Endothelial cell of umbilical vein (primary cell): Measurements from ENCODE around the gene SIAH1. TPM values are rescaled to one million over a fixed set of nuclear protein-coding genes. Genes with fewer than 3 reads are reported as not detected.

Experiments
- BruUV-seq: library from RNA; stranded (reverse); fragments of 400-500 nt; replicated peaks from 2 replicates; lab custom pipeline; 2021; lab: Mats Ljungman, UMichigan
- CTCF ChIA-PET: fragments of 300-600, 350-600 bp; sonication (Branson Sonifier 250); formaldehyde crosslinking; loops from one replicate; lab custom pipeline; 2021; ENCODE audit warnings: antibody characterized with exemption, inconsistent platforms; lab: Charles Lee
- POLR2A ChIA-PET: fragments of 300-600, 350-600 bp; sonication (Branson Sonifier 250); formaldehyde crosslinking; loops from one replicate; lab custom pipeline; 2021; ENCODE audit warnings: antibody characterized with exemption, inconsistent platforms; lab: Charles Lee
- DNase-seq: peaks from one replicate; pipeline ENCODE4 v3.0.0-alpha.2; 2011; ENCODE audit warnings: low read depth, low spot score
- FAIRE-seq: peaks from 2 replicates; lab custom pipeline; 2011; peaks lifted over from hg19 to GRCh38; lab: Jason Lieb, UNC
- H2AFZ ChIP-seq: 2 replicates; pipeline ENCODE4 v1.6.0; 2012; ENCODE audit warnings: low read depth, low read length, control low read depth, inconsistent platforms
- H3K27ac ChIP-seq: 2 replicates; pipeline ENCODE4 v1.5.1; 2011; ENCODE audit warnings: low read depth, mild to moderate bottlenecking, control low read depth, low read length, moderate library complexity; ENCODE audit not compliant: insufficient read depth
- H3K27me3 ChIP-seq, 2 experiments: 2 replicates each; pipeline versions ENCODE4 v1.6.0 to v1.6.1; 2011; ENCODE audit warnings: low read length in 2 of 2, mixed read lengths in 1 of 2; ENCODE audit not compliant: control insufficient read depth in 2 of 2, insufficient read depth in 2 of 2
- H3K36me3 ChIP-seq, 2 experiments: 2 replicates in 1 of 2; 3 replicates in 1 of 2; pipeline ENCODE4 v1.5.1; 2011; ENCODE audit warnings: low read length in 2 of 2, mild to moderate bottlenecking in 1 of 2, moderate library complexity in 1 of 2; ENCODE audit not compliant: control insufficient read depth in 2 of 2, insufficient read depth in 2 of 2; ENCODE audit errors: extremely low read depth in 1 of 2
- H3K4me1 ChIP-seq: 3 replicates; pipeline ENCODE4 v1.5.1; 2011; ENCODE audit warnings: mild to moderate bottlenecking, low read length; ENCODE audit not compliant: control insufficient read depth, insufficient read depth; ENCODE audit errors: extremely low read depth
- H3K4me2 ChIP-seq: 2 replicates; pipeline ENCODE4 v1.6.1; 2011; ENCODE audit warnings: low read length, control low read depth, mixed read lengths; ENCODE audit not compliant: insufficient read depth
- H3K4me3 ChIP-seq, 3 experiments: fragments of 200-600 bp in 1 of 3; sonication (generic), shearing (Covaris generic) in 1 of 3; replicated peaks in 1 of 3; 2 replicates each; pipeline ENCODE4 v1.5.1; 2011 to 2016; ENCODE audit warnings: control low read depth in 3 of 3, low read length in 3 of 3, mild to moderate bottlenecking in 2 of 3, inconsistent platforms in 1 of 3, low read depth in 1 of 3, moderate library complexity in 1 of 3; ENCODE audit not compliant: insufficient read depth in 1 of 3
- H3K79me2 ChIP-seq: 2 replicates; pipeline ENCODE4 v1.6.0; 2012; ENCODE audit warnings: low read length, inconsistent platforms; ENCODE audit not compliant: control insufficient read depth, insufficient read depth
- H3K9ac ChIP-seq: replicated peaks from 2 replicates; pipeline ENCODE3; 2011; ENCODE audit warnings: low read length, control low read depth; ENCODE audit not compliant: insufficient read depth; ENCODE audit errors: extremely low read depth
- H3K9me1 ChIP-seq: replicated peaks from 3 replicates; pipeline ENCODE4 v1.6.0; 2011; ENCODE audit warnings: mild to moderate bottlenecking, low read length; ENCODE audit not compliant: control insufficient read depth, insufficient read depth; ENCODE audit errors: extremely low read depth
- H3K9me3 ChIP-seq: replicated peaks from 2 replicates; pipeline ENCODE4 v1.5.1; 2012; ENCODE audit warnings: low read length, inconsistent platforms; ENCODE audit not compliant: control insufficient read depth, insufficient read depth
- H4K20me1 ChIP-seq: replicated peaks from 2 replicates; pipeline ENCODE3; 2011; ENCODE audit warnings: mild to moderate bottlenecking, low read length; ENCODE audit not compliant: control insufficient read depth, insufficient read depth; ENCODE audit errors: extremely low read depth
- CTCF ChIP-seq, 2 donors: IDR thresholded peaks; 1 replicate in 1 of 2; 2 replicates in 1 of 2; pipeline ENCODE4 v1.5.1; 2011; ENCODE audit warnings: low read length in 2 of 2, mild to moderate bottlenecking in 2 of 2, moderate library complexity in 2 of 2, control low read depth in 1 of 2, inconsistent platforms in 1 of 2, low read depth in 1 of 2; ENCODE audit not compliant: insufficient read depth in 1 of 2; ENCODE audit errors: extremely low read depth in 1 of 2
- EZH2 ChIP-seq: IDR thresholded peaks from 2 replicates; pipeline ENCODE4 v1.6.1; 2012; ENCODE audit warnings: borderline replicate concordance, low read depth, mild to moderate bottlenecking, moderate library complexity, low read length, inconsistent platforms; ENCODE audit not compliant: severe bottlenecking
- FOS ChIP-seq: IDR thresholded peaks from 2 replicates; pipeline ENCODE4 v1.6.1; 2011; ENCODE audit warnings: mild to moderate bottlenecking, low read length, moderate library complexity, borderline replicate concordance; ENCODE audit not compliant: insufficient read depth
- GATA2 ChIP-seq: IDR thresholded peaks from 2 replicates; pipeline ENCODE4 v1.7.0; 2011; ENCODE audit warnings: low read depth, mild to moderate bottlenecking, moderate library complexity, mixed read lengths, low read length; ENCODE audit not compliant: insufficient read length, insufficient read depth
- MYC ChIP-seq: IDR thresholded peaks from one replicate; pipeline ENCODE4 v1.6.1; 2011; ENCODE audit warnings: mild to moderate bottlenecking, low read depth, low read length
- POLR2AphosphoS5 ChIP-seq: IDR thresholded peaks from 2 replicates; pipeline ENCODE4 v1.6.1; 2012; ENCODE audit warnings: low read depth, mild to moderate bottlenecking, control low read depth, low read length, moderate library complexity; ENCODE audit not compliant: insufficient read depth
- dilution Hi-C: fragments of 300-500 bp; cut with MboI; formaldehyde crosslinking; loops from one replicate; pipeline ENCODE4 v1.15.0; 2019; ENCODE audit warnings: low sequenced_read_pairs; ENCODE audit not compliant: extremely low pct_ligation_motif_present
- intact Hi-C: fragments of 100-400 bp; cut with micrococcal nuclease; formaldehyde crosslinking; loops from one replicate; pipeline ENCODE4 v1.10.0; 2022
- polyA plus RNA-seq, 4 experiments: library from polyadenylated mRNA; depleted of rRNA in 3 of 4; stranded (reverse) in 3 of 4; unstranded in 1 of 4; fragments of >200 nt; gene quantifications; 2 replicates each; pipeline versions ENCODE4 v1.2.1 to v1.2.3, GENCODE V29; 2011 to 2012; ENCODE audit warnings: missing spikeins in 1 of 4
- total RNA-seq: library from RNA; stranded (reverse); gene quantifications from 2 replicates; pipeline ENCODE4 v1.2.3, GENCODE V29; 2021

The SIAH1 gene
- total and polyA plus RNA-seq, 2 donors (not counting 3 experiments of a cell fraction or from before 2014, with no cell fraction given): 14.4 to 19.9 TPM

- BruUV-seq: no TSS peak
- Histone ChIP-seq H2AFZ (no peak overlapping the region), H3K9ac (no peak overlapping the region), H3K4me1 (peaks cover 2% of the 10 kb centered on the region), H4K20me1 (no peaks in the 10 kb centered on the region), H3K4me2 (no peak overlapping the region), H3K36me3 (peaks cover 0 to 5% of the 10 kb centered on the region in 2 experiments), H3K27me3 (no peaks in the 10 kb centered on the region), H3K27ac (no peak overlapping the region), H3K79me2 (no peaks in the 10 kb centered on the region), H3K9me1 (no peaks in the 10 kb centered on the region), H3K4me3 (no peak overlapping the region), H3K9me3 (no peaks in the 10 kb centered on the region)
- dilution Hi-C loops: no loop called here
- ChIA-PET CTCF (interaction anchor here (0.8 to 1.5 kb wide), 6 partner anchors 12 to 300 kb away, joined by 3 to 5 read pairs (median 4); no protein-coding TSS in a partner anchor), POLR2A (no interaction called here)
- intact Hi-C loops: no loop called here
- FAIRE-seq (no peak), DNase-seq (no peak)
- TF ChIP-seq MYC (no peak), EZH2 (no peak), GATA2 (no peak), FOS (no peak), CTCF (IDR thresholded peaks at IDR 0.05; ENCODE audit: extremely low read depth in 1 of 2, insufficient read depth in 1 of 2, low read depth in 1 of 2, low read length in 2 of 2) (no peak), POLR2AphosphoS5 (no peak)
These were observed 54.9 kb downstream of the SIAH1 start for GRCh38 chr16:48330189-48330840.
